ENCODE measurements around the gene SLC6A3.
"Not testable (repeated sequence)": the region's sequence is repeated elsewhere in the genome, so short reads cannot be mapped to it uniquely, and the experiment has no call there.

The SLC6A3 gene

GRCh38 chr5:1479066-1479465 is 33.8 kb upstream of the SLC6A3 start:
- intact Hi-C loops (cut with DNase I) = no loop called here
- DNase-seq = no peak

- DNase-seq = no peak
These were observed 33.2 kb upstream of the SLC6A3 start for GRCh38 chr5:1478271-1479035.

GRCh38 chr5:1477341-1477740 is 32.1 kb upstream of the SLC6A3 start:
- intact Hi-C loops (cut with DNase I) = no loop called here
- DNase-seq = peak in 34 of 42 donors; percentile 20 to 78 (median 57)

More at GRCh38 chr5:1478271-1479035, 33.2 kb upstream of the SLC6A3 start:
- intact Hi-C loops (cut with DNase I) = no loop called here

GRCh38 chr5:1476967-1477310 is 31.7 kb upstream of the SLC6A3 start:
- DNase-seq = peak in 3 of 42 donors; percentile 11 to 26 (median 14)
- intact Hi-C loops (cut with DNase I) = no loop called here

- intact Hi-C loops (cut with DNase I) = no loop called here
- peak in 4 of 42 donors; percentile 15 to 32 (median 23) for DNase-seq
These were observed 31.1 kb upstream of the SLC6A3 start for GRCh38 chr5:1476181-1476966.

- intact Hi-C loops (cut with DNase I) = not testable (repeated sequence)
- peak in 3 of 42 donors; percentile 12 to 27 (median 20) for DNase-seq
These were observed 30.3 kb upstream of the SLC6A3 start for GRCh38 chr5:1475544-1475900.

GRCh38 chr5:1474866-1475543 is 29.8 kb upstream of the SLC6A3 start:
- intact Hi-C loops (cut with DNase I) = no loop called here

GRCh38 chr5:1474183-1474839 is 29.1 kb upstream of the SLC6A3 start:
- intact Hi-C loops (cut with DNase I) = no loop called here
- DNase-seq = peak in 5 of 42 donors; percentile 13 to 31 (median 22)

More at GRCh38 chr5:1474866-1475543, 29.8 kb upstream of the SLC6A3 start:
- peak in 2 of 42 donors; percentile 7 to 12 for DNase-seq

GRCh38 chr5:1473746-1474145 is 28.5 kb upstream of the SLC6A3 start:
- intact Hi-C loops (cut with DNase I) = no loop called here
- peak in 4 of 42 donors; percentile 4 to 43 (median 24) for DNase-seq

GRCh38 chr5:1472964-1473628 is 27.9 kb upstream of the SLC6A3 start:
- intact Hi-C loops (cut with DNase I) = no loop called here
- peak in 3 of 42 donors; percentile 11 to 18 (median 13) for DNase-seq

- intact Hi-C loops (cut with DNase I) = no loop called here
- peak in 3 of 42 donors; percentile 7 to 23 (median 23) for DNase-seq
These were observed 27.0 kb upstream of the SLC6A3 start for GRCh38 chr5:1471997-1472963.

GRCh38 chr5:1471240-1471853 is 26.1 kb upstream of the SLC6A3 start:
- peak in 1 of 42 donors; percentile 14 for DNase-seq
- intact Hi-C loops (cut with DNase I) = no loop called here

- intact Hi-C loops (cut with DNase I) = no loop called here
- peak in 3 of 42 donors; percentile 13 to 19 (median 17) for DNase-seq
These were observed 25.5 kb upstream of the SLC6A3 start for GRCh38 chr5:1470762-1471211.

- intact Hi-C loops (cut with DNase I) = no loop called here
- DNase-seq = peak in 3 of 42 donors; percentile 13 to 25 (median 20)
These were observed 23.6 kb upstream of the SLC6A3 start for GRCh38 chr5:1468629-1469527.

GRCh38 chr5:1468247-1468612 is 23.0 kb upstream of the SLC6A3 start:
- peak in 36 of 42 donors; percentile 21 to 81 (median 50) for DNase-seq
- intact Hi-C loops (cut with DNase I) = no loop called here

All from head of caudate nucleus (tissue), 42 donors.